ENCODE data around the gene FBN1. TPM values are rescaled to one million over a fixed set of nuclear protein-coding genes. Genes with fewer than 3 reads are reported as not detected.
A peak's percentile ranks its signal among the peaks of the same experiment; 100 is the strongest.

The FBN1 gene
- total and polyA plus RNA-seq, 8 donors, result 83.1 to 144 (median 94.0) TPM

DNA sequence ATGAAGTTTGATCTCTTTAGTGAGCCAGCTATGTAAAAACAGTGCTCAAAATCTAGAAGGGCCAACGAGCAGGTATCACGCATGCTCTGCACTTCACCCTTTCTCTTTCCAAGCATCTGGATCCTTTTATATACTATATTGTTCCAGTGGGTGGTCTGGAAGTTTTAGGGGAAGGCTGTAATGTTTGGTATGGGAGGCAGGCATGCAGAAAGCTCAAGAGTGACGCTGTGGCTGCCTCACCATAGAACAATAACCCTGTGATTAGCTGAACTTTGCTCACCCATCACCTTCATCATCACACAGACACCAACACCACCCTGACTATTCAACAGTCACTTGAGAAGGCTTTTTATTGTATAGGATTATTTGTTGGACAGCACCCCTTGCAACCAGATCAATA lies 81.6 kb downstream of the FBN1 start:
- intact Hi-C loops (cut with DNase I), result no loop called here
- Histone ChIP-seq H3K9me3 (no peaks in the 10 kb centered on the region), H3K4me3 (no peak overlapping the region), H3K4me1 (peaks cover 6 to 9% of the 10 kb centered on the region in 2 donors), H3K27ac (no peak overlapping the region), H3K36me3 (no peaks in the 10 kb centered on the region), H3K27me3 (no peaks in the 10 kb centered on the region)
- no peak for ATAC-seq
- no peak for DNase-seq
- TF ChIP-seq, protein P1, sequence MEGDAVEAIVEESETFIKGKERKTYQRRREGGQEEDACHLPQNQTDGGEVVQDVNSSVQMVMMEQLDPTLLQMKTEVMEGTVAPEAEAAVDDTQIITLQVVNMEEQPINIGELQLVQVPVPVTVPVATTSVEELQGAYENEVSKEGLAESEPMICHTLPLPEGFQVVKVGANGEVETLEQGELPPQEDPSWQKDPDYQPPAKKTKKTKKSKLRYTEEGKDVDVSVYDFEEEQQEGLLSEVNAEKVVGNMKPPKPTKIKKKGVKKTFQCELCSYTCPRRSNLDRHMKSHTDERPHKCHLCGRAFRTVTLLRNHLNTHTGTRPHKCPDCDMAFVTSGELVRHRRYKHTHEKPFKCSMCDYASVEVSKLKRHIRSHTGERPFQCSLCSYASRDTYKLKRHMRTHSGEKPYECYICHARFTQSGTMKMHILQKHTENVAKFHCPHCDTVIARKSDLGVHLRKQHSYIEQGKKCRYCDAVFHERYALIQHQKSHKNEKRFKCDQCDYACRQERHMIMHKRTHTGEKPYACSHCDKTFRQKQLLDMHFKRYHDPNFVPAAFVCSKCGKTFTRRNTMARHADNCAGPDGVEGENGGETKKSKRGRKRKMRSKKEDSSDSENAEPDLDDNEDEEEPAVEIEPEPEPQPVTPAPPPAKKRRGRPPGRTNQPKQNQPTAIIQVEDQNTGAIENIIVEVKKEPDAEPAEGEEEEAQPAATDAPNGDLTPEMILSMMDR (IDR thresholded peaks at IDR 0.05), result no peak

DNA sequence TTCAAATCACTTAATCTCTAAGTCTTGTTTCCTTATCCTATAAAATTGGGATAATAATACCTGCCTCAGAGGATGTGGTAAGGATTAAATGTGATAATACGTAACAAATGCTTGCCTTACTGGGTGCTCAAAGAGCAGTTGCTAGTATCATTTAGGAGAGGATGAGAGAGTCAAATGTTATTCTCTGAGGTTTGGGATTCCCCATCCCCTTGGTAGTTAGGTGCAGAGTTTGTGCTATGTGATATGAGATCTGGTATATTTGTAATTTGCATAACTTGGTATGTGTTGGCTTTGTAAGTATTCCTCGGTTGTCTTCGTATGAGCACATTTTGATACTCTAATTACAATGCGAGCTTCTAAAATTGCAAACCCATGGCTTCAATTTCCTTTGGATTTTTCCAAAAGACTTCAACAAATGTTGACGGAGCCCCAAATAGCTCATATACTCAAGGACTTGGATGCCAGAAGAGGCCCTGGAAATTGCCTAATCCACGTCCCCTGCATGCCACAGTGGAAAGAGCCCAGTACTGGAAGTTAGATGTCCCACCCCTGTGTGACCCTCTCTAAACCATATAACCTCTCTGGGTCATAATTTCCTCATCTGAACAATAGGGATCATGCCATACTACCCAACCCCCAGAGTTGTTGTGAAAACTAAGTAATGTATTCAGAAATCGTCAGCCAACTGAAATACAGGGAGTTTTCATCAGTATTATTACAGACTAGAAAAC lies 85.0 kb downstream of the FBN1 start:
- ATAC-seq (peak; percentile 49), DNase-seq (no peak)
- H3K4me1 ChIP-seq, result peaks cover 0 to 9% of the 10 kb centered on the region in 2 donors
- intact Hi-C loops (cut with DNase I), result no loop called here
- H3K9me3 ChIP-seq, result no peaks in the 10 kb centered on the region
- H3K36me3 ChIP-seq, result no peaks in the 10 kb centered on the region
- no peak overlapping the region for H3K27ac ChIP-seq
- TF ChIP-seq, protein P1 (IDR thresholded peaks at IDR 0.05), result no peak
- H3K27me3 ChIP-seq, result no peaks in the 10 kb centered on the region
- H3K4me3 ChIP-seq, result no peak overlapping the region

DNA sequence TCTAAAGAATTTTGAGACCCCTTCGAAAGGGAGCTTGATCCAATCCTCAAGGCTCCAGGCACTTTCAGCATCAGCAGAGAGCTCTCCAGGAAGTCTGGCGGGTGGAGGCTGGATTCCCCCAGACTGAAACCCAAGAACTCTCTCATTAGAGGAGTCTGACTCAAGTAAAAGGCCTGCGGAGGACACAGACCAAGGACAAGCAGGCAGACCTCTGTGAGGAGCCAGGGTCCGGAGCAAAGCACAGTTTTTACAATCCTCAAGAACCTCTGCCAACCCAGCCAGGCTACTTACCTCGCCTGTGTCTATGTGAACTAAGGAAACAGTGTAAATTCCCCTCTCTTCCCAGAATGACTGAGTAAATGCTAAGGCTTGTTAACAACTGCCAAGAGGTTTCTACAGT lies 86.2 kb downstream of the FBN1 start:
- DNase-seq (peak in 1 of 4 donors; percentile 36), ATAC-seq (peak; percentile 81)
- Histone ChIP-seq H3K27ac (peak overlapping the region in 1 of 2 donors; percentile 41), H3K27me3 (no peaks in the 10 kb centered on the region), H3K4me1 (peaks cover 0 to 9% of the 10 kb centered on the region in 2 donors), H3K4me3 (no peak overlapping the region), H3K36me3 (no peaks in the 10 kb centered on the region), H3K9me3 (no peaks in the 10 kb centered on the region)
- intact Hi-C loops (cut with DNase I), result no loop called here
- TF ChIP-seq, protein P1 (IDR thresholded peaks at IDR 0.05), result no peak

DNA sequence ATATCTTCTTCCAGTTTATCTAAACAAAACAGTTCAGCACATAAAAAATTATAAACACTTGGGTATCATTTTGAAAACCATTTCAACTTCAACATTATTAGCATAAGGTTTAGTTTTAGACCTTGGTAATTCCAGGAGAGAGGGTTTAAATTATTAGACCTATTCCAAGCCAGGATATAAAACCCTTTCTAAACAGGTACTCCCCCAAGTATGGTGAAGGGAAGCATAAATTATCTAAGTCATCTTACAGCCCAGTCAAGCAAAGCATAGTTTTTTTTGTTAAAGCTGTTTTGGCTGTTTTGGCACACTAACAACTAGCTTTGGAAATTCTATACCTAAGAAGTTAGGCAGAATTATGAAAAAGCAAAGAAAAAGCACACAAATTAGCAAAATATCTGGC lies 87.3 kb downstream of the FBN1 start:
- no peak for ATAC-seq
- no peak overlapping the region for H3K27ac ChIP-seq

DNA sequence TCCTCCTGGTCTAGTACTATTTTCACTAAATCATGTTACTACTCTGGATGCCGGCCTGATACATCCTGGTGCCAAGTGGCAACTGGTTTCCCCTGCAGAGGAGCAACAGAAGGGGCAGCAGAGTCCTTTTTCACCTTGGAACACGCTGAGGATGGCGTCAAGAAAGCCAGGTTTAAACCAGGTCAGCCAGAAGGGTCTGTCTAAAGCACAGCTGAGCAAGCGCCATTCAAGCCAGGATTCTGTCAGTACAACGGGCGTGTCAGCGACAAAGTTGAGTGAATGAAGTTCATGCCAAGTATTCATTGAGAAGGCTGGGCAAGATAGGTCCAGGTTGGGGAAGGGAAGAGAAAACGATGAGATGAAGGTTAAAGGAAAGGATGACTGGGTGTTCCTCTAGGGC lies 88.2 kb downstream of the FBN1 start:
- intact Hi-C loops (cut with DNase I), result no loop called here
- Histone ChIP-seq H3K4me3 (no peak overlapping the region), H3K27me3 (no peaks in the 10 kb centered on the region), H3K4me1 (peaks cover 0 to 9% of the 10 kb centered on the region in 2 donors), H3K36me3 (no peaks in the 10 kb centered on the region), H3K27ac (no peak overlapping the region), H3K9me3 (no peaks in the 10 kb centered on the region)
- TF ChIP-seq, protein P1 (IDR thresholded peaks at IDR 0.05), result no peak
- DNase-seq (no peak), ATAC-seq (no peak)

More for the DNA sequence above, 87.3 kb downstream of the FBN1 start:
- intact Hi-C loops (cut with DNase I), result no loop called here
- no peaks in the 10 kb centered on the region for H3K27me3 ChIP-seq
- H3K9me3 ChIP-seq, result no peaks in the 10 kb centered on the region
- peaks cover 0 to 9% of the 10 kb centered on the region in 2 donors for H3K4me1 ChIP-seq
- no peak overlapping the region for H3K4me3 ChIP-seq
- no peak for DNase-seq
- H3K36me3 ChIP-seq, result no peaks in the 10 kb centered on the region
- TF ChIP-seq, protein P1 (IDR thresholded peaks at IDR 0.05), result no peak
